Panc1 (cell line): ENCODE results near the gene ABCD2. TPM values are rescaled to one million over a fixed set of nuclear protein-coding genes. Genes with fewer than 3 reads are reported as not detected.
"Not testable (repeated sequence)": the region's sequence is repeated elsewhere in the genome, so short reads cannot be mapped to it uniquely, and the experiment has no call there.

Source experiments
- ATAC-seq: fragments of 200-7000 bp; cut with Tn5 transposase; 2 replicates; pipeline ENCODE4 v1.9.1; 2020; ENCODE audit warnings: mild to moderate bottlenecking, moderate library complexity
- BruUV-seq: library from RNA; stranded (reverse); fragments of 400-500 nt; replicated peaks from 2 replicates; lab custom pipeline; 2021; lab: Mats Ljungman, UMichigan
- CTCF ChIA-PET: fragments of 300-600 bp; sonication (Branson Sonifier 250); formaldehyde crosslinking; loops from one replicate; lab custom pipeline; 2022; ENCODE audit warnings: antibody characterized with exemption; lab: Charles Lee
- POLR2A ChIA-PET: fragments of 300-600 bp; sonication (Branson Sonifier 250); formaldehyde crosslinking; loops from one replicate; lab custom pipeline; 2022; ENCODE audit warnings: antibody characterized with exemption; lab: Charles Lee
- DNase-seq: peaks from one replicate; pipeline ENCODE4 v3.0.0-alpha.2; 2010; ENCODE audit warnings: low read depth, low spot score
- H3K27ac ChIP-seq: 2 replicates; pipeline ENCODE4 v1.5.1; 2011; ENCODE audit warnings: mild to moderate bottlenecking, low read length, inconsistent platforms
- H3K27me3 ChIP-seq: fragments of 200-500 bp; sonication (Bioruptor generic); 2 replicates; pipeline ENCODE4 v1.6.0; 2014; ENCODE audit warnings: low read length, inconsistent platforms; ENCODE audit not compliant: control insufficient read depth, insufficient read depth
- H3K36me3 ChIP-seq: fragments of 200-500 bp; sonication (Bioruptor generic); 2 replicates; pipeline ENCODE4 v1.5.1; 2014; ENCODE audit warnings: inconsistent platforms, mild to moderate bottlenecking, low read length, moderate library complexity; ENCODE audit not compliant: control insufficient read depth, insufficient read depth
- H3K4me1 ChIP-seq: 2 replicates; pipeline ENCODE4 v1.5.1; 2011; ENCODE audit warnings: inconsistent platforms, mild to moderate bottlenecking, low read length, moderate library complexity; ENCODE audit not compliant: control insufficient read depth, insufficient read depth
- H3K4me3 ChIP-seq, 2 experiments: 2 replicates each; pipeline ENCODE4 v1.5.1; 2011 to 2012; ENCODE audit warnings: low read depth in 2 of 2, low read length in 2 of 2, mild to moderate bottlenecking in 2 of 2, inconsistent platforms in 1 of 2, moderate library complexity in 1 of 2
- H3K9me3 ChIP-seq: fragments of 200-500 bp; sonication (Bioruptor generic); 2 replicates; pipeline ENCODE4 v1.5.1; 2014; ENCODE audit warnings: low read depth, mild to moderate bottlenecking, inconsistent platforms, low read length, moderate library complexity; ENCODE audit not compliant: control insufficient read depth, insufficient read depth
- POLR2AphosphoS5 ChIP-seq: IDR thresholded peaks from 2 replicates; pipeline ENCODE4 v1.6.1; 2012; ENCODE audit warnings: mild to moderate bottlenecking, low read depth, low read length, moderate library complexity
- SIN3A ChIP-seq: IDR thresholded peaks from 2 replicates; pipeline ENCODE4 v1.6.1; 2012; ENCODE audit warnings: low read depth, mild to moderate bottlenecking, low read length, moderate library complexity, borderline replicate concordance; ENCODE audit not compliant: insufficient read depth
- TCF7L2 ChIP-seq: IDR thresholded peaks from 2 replicates; pipeline ENCODE4 v1.6.1; 2011; ENCODE audit warnings: mild to moderate bottlenecking, low read depth, low read length, inconsistent platforms
- in situ Hi-C: cut with HindIII; loops from 2 replicates; pipeline ENCODE4 v1.10.0; 2016; ENCODE audit warnings: low sequenced_read_pairs, low pct_unique_long_range_greater_than_20kb
- intact Hi-C: fragments of 100-400 bp; cut with micrococcal nuclease; formaldehyde crosslinking; loops from one replicate; pipeline ENCODE4 v1.10.0; 2022; ENCODE audit not compliant: unreplicated experiment
- total RNA-seq: library from RNA; stranded (reverse); gene quantifications from one replicate; pipeline ENCODE4 v1.2.1, GENCODE V29; 2021; ENCODE audit not compliant: unreplicated experiment
- TF ChIP-seq, protein P1 (sequence below), 2 experiments: IDR thresholded peaks; 2 replicates each; pipeline ENCODE4 v1.6.1; 2011 to 2012; ENCODE audit warnings: low read depth in 2 of 2, control low read depth in 1 of 2, low read length in 1 of 2, mild to moderate bottlenecking in 1 of 2, moderate library complexity in 1 of 2; ENCODE audit not compliant: insufficient read depth in 1 of 2
- TF ChIP-seq, protein P2 (sequence below): fragments of 450-650 bp; IDR thresholded peaks from 2 replicates; pipeline ENCODE4 v1.5.1; 2017; ENCODE audit warnings: mild to moderate bottlenecking

The ABCD2 gene
- total RNA-seq, 1 experiment from 2014 or later, result not detected

DNA sequence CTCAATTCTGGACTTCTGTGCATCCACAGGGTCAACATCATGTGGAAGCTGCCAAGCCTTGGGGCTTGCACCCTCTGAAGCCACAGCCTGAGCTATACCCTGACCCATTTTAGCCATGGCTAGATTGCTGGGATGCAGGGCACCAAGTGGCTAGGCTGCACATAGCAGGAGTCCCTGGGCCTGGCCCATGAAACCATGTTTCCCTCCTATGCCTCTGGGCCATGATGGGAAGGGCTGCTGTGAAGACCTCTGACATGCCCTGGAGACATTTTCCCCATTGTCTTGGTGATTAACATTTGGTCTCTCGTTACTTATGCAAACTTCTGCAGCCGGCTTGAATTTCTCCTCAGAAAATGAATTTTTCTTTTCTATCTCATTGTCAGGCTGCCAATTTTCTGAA, 92.6 kb downstream of the ABCD2 start:
- ChIA-PET CTCF (no interaction called here), POLR2A (no interaction called here)
- no peak overlapping the region for H3K4me3 ChIP-seq
- H3K9me3 ChIP-seq, result no peaks in the 10 kb centered on the region
- intact Hi-C loops (no loop called here), in situ Hi-C loops (no loop called here)
- no TSS peak for BruUV-seq
- ATAC-seq (no peak), DNase-seq (no peak)
- no peaks in the 10 kb centered on the region for H3K36me3 ChIP-seq
- H3K27me3 ChIP-seq, result no peaks in the 10 kb centered on the region
- H3K27ac ChIP-seq, result no peak overlapping the region
- TF ChIP-seq, protein P1, sequence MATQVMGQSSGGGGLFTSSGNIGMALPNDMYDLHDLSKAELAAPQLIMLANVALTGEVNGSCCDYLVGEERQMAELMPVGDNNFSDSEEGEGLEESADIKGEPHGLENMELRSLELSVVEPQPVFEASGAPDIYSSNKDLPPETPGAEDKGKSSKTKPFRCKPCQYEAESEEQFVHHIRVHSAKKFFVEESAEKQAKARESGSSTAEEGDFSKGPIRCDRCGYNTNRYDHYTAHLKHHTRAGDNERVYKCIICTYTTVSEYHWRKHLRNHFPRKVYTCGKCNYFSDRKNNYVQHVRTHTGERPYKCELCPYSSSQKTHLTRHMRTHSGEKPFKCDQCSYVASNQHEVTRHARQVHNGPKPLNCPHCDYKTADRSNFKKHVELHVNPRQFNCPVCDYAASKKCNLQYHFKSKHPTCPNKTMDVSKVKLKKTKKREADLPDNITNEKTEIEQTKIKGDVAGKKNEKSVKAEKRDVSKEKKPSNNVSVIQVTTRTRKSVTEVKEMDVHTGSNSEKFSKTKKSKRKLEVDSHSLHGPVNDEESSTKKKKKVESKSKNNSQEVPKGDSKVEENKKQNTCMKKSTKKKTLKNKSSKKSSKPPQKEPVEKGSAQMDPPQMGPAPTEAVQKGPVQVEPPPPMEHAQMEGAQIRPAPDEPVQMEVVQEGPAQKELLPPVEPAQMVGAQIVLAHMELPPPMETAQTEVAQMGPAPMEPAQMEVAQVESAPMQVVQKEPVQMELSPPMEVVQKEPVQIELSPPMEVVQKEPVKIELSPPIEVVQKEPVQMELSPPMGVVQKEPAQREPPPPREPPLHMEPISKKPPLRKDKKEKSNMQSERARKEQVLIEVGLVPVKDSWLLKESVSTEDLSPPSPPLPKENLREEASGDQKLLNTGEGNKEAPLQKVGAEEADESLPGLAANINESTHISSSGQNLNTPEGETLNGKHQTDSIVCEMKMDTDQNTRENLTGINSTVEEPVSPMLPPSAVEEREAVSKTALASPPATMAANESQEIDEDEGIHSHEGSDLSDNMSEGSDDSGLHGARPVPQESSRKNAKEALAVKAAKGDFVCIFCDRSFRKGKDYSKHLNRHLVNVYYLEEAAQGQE (IDR thresholded peaks at IDR 0.05; ENCODE audit: insufficient read depth in 1 of 2, low read depth in 2 of 2, low read length in 1 of 2), result no peak
- TF ChIP-seq, protein P2, sequence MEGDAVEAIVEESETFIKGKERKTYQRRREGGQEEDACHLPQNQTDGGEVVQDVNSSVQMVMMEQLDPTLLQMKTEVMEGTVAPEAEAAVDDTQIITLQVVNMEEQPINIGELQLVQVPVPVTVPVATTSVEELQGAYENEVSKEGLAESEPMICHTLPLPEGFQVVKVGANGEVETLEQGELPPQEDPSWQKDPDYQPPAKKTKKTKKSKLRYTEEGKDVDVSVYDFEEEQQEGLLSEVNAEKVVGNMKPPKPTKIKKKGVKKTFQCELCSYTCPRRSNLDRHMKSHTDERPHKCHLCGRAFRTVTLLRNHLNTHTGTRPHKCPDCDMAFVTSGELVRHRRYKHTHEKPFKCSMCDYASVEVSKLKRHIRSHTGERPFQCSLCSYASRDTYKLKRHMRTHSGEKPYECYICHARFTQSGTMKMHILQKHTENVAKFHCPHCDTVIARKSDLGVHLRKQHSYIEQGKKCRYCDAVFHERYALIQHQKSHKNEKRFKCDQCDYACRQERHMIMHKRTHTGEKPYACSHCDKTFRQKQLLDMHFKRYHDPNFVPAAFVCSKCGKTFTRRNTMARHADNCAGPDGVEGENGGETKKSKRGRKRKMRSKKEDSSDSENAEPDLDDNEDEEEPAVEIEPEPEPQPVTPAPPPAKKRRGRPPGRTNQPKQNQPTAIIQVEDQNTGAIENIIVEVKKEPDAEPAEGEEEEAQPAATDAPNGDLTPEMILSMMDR, result no peak
- TF ChIP-seq TCF7L2, result no peak
- no peak for TF ChIP-seq POLR2AphosphoS5
- TF ChIP-seq SIN3A, result no peak
- no peaks in the 10 kb centered on the region for H3K4me1 ChIP-seq

DNA sequence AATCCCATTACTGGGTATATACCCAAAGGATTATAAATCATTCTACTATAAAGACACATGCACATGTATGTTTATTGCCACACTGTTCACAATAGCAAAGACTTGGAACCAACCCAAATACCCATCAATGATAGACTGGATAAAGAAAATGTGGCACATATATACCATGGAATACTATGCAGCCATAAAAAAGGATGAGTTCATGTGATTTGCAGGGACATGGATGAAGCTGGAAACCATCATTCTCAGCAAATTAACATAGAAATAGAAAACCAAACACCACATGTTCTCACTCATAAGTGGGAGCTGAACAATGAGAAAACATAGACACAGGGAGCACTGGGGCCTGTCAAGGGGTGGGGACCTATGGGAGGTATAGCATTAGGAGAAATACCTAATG, 97.4 kb downstream of the ABCD2 start:
- H3K9me3 ChIP-seq, DNase-seq, H3K4me1 ChIP-seq, POLR2A ChIA-PET, in situ Hi-C loops, ATAC-seq, H3K27ac ChIP-seq, intact Hi-C loops, CTCF ChIA-PET, BruUV-seq, H3K36me3 ChIP-seq, H3K27me3 ChIP-seq, H3K4me3 ChIP-seq: not testable (repeated sequence)

DNA sequence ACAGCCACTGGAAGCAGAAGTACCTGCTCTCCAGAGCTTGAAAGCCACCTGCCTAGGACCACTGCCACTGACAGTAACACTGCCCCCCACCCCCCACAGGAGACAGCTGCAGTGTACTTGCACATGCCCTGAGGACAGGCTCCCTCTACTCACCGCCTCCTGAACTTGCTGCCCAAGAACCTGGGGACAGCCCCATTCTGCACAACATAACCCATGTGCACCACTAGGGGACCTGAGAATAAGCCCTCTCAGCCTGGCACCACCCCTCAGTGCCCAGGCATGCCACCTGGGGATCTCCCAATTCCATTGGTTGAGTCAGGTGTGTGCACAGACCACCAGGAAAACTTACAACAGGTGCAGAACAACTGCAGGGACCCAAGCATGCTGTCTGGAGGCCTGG, 109.6 kb downstream of the ABCD2 start:
- intact Hi-C loops, result no loop called here
- TF ChIP-seq TCF7L2 (no peak), POLR2AphosphoS5 (no peak), SIN3A (no peak)
- TF ChIP-seq, protein P1 (IDR thresholded peaks at IDR 0.05; ENCODE audit: insufficient read depth in 1 of 2, low read depth in 2 of 2, low read length in 1 of 2), result no peak
- TF ChIP-seq, protein P2, result no peak
- Histone ChIP-seq H3K27me3 (no peaks in the 10 kb centered on the region), H3K9me3 (no peaks in the 10 kb centered on the region), H3K27ac (no peak overlapping the region), H3K4me1 (no peaks in the 10 kb centered on the region), H3K36me3 (no peaks in the 10 kb centered on the region), H3K4me3 (no peak overlapping the region)
- in situ Hi-C loops, result no loop called here
- DNase-seq (no peak), ATAC-seq (no peak; the same call in 1 of the 2 replicates)
- POLR2A ChIA-PET, result interaction anchor here (0.6 kb wide), 1 partner anchor 284 kb away, joined by 11 read pairs; no protein-coding TSS in a partner anchor
- no TSS peak for BruUV-seq
- CTCF ChIA-PET, result no interaction called here
